Neural crest cell (in vitro differentiated cells): ENCODE data around the gene SH3D21. TPM values are rescaled to one million over a fixed set of nuclear protein-coding genes. Genes with fewer than 3 reads are reported as not detected.

Source experiments
- DNase-seq: peaks from one replicate; pipeline ENCODE4 v3.0.0; 2021; ENCODE audit warnings: low read depth, mixed read lengths, low spot score
- H3K27ac Mint-ChIP-seq: one replicate; pipeline ENCODE4 v1.8.0; 2021; ENCODE audit warnings: mild to moderate bottlenecking, mixed read lengths; ENCODE audit not compliant: unreplicated experiment
- H3K27me3 Mint-ChIP-seq: 2 replicates; pipeline ENCODE4 v1.8.0; 2021; ENCODE audit warnings: low read depth, mild to moderate bottlenecking, mixed read lengths
- H3K36me3 Mint-ChIP-seq: 2 replicates; pipeline ENCODE4 v1.8.0; 2021; ENCODE audit warnings: low read depth, mild to moderate bottlenecking, mixed read lengths
- H3K4me1 Mint-ChIP-seq: 2 replicates; pipeline ENCODE4 v1.8.0; 2021; ENCODE audit warnings: mixed read lengths
- H3K4me3 Mint-ChIP-seq: one replicate; pipeline ENCODE4 v1.8.0; 2021; ENCODE audit warnings: mild to moderate bottlenecking, mixed read lengths
- H3K9me3 Mint-ChIP-seq: 2 replicates; pipeline ENCODE4 v1.8.0; 2021; ENCODE audit warnings: mixed read lengths
- CTCF ChIP-seq: fragments of 200-600 bp; sonication (generic); conservative IDR thresholded peaks from 2 replicates; pipeline ENCODE4 v1.5.0; 2021; ENCODE audit warnings: antibody characterized with exemption, mild to moderate bottlenecking
- total RNA-seq: library from RNA; stranded (reverse); gene quantifications from 2 replicates; pipeline ENCODE4 v1.2.1, GENCODE V29; 2021

Gene SH3D21
- total RNA-seq, 1 donor from 2014 or later = 5.4 TPM

GRCh38 chr1:36303244-36303643 is 2.9 kb upstream of the SH3D21 start:
- no peak overlapping the region for H3K27ac Mint-ChIP-seq
- H3K4me1 Mint-ChIP-seq = peaks cover 23% of the 10 kb centered on the region
- DNase-seq = no peak
- peak overlapping the region; percentile 75 for H3K4me3 Mint-ChIP-seq
- peaks cover 21% of the 10 kb centered on the region for H3K36me3 Mint-ChIP-seq
- H3K27me3 Mint-ChIP-seq = peaks cover 3% of the 10 kb centered on the region
- H3K9me3 Mint-ChIP-seq = no peaks in the 10 kb centered on the region
- no peak for TF ChIP-seq CTCF

GRCh38 chr1:36303650-36304360 is 2.4 kb upstream of the SH3D21 start:
- Mint-ChIP-seq H3K4me3 (peak overlapping the region; percentile 75), H3K36me3 (peaks cover 21% of the 10 kb centered on the region), H3K27me3 (peaks cover 3% of the 10 kb centered on the region), H3K4me1 (peaks cover 23% of the 10 kb centered on the region), H3K9me3 (no peaks in the 10 kb centered on the region), H3K27ac (no peak overlapping the region)
- no peak for TF ChIP-seq CTCF
- no peak for DNase-seq

DNA sequence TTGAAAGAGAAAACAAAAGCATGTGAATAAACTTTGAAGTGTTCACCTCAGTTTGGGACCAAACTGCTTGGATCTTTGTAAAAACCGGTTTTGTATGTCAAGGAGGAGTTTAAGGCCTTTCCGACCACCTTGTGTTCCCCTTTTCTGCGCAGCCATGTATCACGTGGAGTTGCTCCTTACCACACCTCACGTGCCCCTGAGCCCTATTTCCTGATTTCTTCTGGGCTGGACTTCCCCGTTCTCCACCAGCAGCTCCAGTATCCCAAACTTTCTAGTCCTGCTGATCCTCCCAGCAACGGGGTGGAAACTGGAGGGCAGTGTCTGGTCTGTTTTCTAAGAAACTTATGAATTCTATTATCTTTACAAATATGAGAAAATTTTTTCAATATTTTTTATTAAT is 1.6 kb upstream of the SH3D21 start:
- Mint-ChIP-seq H3K4me3 (peak overlapping the region; percentile 67), H3K4me1 (peaks cover 23% of the 10 kb centered on the region), H3K27me3 (peaks cover 3% of the 10 kb centered on the region), H3K27ac (no peak overlapping the region), H3K36me3 (peaks cover 22% of the 10 kb centered on the region), H3K9me3 (no peaks in the 10 kb centered on the region)
- DNase-seq = no peak
- TF ChIP-seq CTCF = no peak

GRCh38 chr1:36304970-36305914 is 926 bp upstream of the SH3D21 start:
- Mint-ChIP-seq H3K4me1 (peaks cover 19% of the 10 kb centered on the region), H3K27ac (no peak overlapping the region), H3K9me3 (no peaks in the 10 kb centered on the region), H3K4me3 (peak overlapping the region; percentile 67), H3K36me3 (peaks cover 20% of the 10 kb centered on the region), H3K27me3 (peaks cover 3% of the 10 kb centered on the region)
- TF ChIP-seq CTCF = no peak
- DNase-seq = no peak

DNA sequence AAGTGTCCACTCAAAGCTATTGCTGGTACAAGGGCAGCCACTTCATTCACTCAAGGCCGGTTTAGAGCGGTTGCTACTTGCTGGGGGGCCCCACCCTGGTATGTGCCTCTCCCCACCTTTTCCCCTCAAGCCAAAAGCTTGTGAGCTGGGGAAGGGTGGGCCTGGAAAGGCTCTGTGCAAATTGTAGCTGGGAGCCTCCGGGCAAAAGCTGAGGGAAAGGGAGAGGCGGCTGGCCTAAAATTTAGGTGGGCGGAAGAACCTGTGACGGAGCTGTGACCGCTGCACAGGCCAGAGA is 306 bp upstream of the SH3D21 start:
- no peak overlapping the region for H3K27ac Mint-ChIP-seq
- peaks cover 19% of the 10 kb centered on the region for H3K4me1 Mint-ChIP-seq
- TF ChIP-seq CTCF = no peak
- peaks cover 18% of the 10 kb centered on the region for H3K36me3 Mint-ChIP-seq
- H3K9me3 Mint-ChIP-seq = no peaks in the 10 kb centered on the region
- H3K4me3 Mint-ChIP-seq = peak overlapping the region; percentile 67
- no peak for DNase-seq
- H3K27me3 Mint-ChIP-seq = peaks cover 3% of the 10 kb centered on the region
